GM19240 (cell line): ENCODE data around the gene FAM228B.
"Not testable (repeated sequence)": the region's sequence is repeated elsewhere in the genome, so short reads cannot be mapped to it uniquely, and the experiment has no call there.

Experiments used
- DNase-seq: peaks from one replicate; pipeline ENCODE4 v3.0.0; 2011; ENCODE audit warnings: low spot score; ENCODE audit not compliant: insufficient read length

FAM228B gene

DNA sequence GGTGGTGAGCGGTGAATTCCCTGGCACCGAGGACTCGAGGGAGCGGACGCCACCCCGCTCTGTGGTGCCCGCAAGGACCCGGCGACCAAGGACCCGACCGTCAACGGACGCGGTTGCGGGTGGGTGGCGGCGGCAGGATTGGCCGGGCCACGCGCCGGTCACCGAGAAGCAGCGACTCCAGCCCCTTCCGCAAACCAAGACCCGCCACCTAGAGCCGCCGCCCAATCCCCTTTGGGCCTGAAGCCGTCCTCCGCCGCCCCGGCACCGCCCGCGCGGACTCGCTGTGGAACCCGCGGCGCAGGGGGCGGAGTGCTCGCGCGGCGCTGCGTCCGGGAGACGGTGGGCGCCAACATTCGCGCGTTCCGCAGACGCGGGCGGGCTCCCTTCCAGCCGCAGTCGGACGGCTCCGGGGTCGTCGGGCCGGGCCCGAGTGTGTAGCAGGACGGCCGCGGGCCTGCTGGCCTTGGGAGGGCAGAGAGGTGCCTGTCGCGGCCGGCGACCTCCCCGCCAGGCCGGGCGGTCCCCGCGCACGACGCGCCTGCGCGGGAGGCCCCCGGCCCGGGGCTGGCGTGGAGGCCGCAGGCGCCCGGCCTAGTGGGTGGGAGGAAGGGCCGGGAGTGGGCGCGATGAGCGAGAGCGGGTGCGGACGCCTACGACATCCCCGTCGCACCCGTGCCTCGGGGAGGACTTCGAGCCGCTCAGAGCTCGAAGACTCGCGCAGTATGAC, at the start of gene FAM228B, which contains the start of gene PFN4:
Gene FAM228B, plus strand, starts transcription at position 275 of the 727 bp plus-strand sequence. CDS start 893 bp downstream, outside the sequence.
Gene PFN4, minus strand, starts transcription at position 140 of the 727 bp plus-strand sequence. CDS start 799 bp downstream, outside the sequence.
- peak; percentile 78 for DNase-seq

DNA sequence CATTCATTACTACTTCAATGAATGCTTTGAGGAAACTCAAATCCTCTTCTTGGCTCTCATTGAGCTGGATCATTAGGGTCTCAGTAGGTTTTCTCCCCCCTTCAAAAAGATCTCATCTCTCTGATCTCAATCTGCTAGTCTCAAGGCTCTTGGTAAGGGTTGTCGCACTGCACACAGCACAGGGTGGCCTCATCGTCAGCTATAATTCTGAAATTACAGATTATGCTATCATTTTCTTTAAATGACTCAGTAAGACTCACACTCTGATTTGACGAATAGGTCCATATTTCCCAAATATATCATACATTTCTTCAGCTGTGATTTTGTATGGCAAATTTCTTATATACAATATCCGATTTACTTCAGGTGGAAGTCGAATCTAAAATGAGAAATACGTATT, 49.5 kb upstream of the FAM228B start:
- no peak for DNase-seq

DNA sequence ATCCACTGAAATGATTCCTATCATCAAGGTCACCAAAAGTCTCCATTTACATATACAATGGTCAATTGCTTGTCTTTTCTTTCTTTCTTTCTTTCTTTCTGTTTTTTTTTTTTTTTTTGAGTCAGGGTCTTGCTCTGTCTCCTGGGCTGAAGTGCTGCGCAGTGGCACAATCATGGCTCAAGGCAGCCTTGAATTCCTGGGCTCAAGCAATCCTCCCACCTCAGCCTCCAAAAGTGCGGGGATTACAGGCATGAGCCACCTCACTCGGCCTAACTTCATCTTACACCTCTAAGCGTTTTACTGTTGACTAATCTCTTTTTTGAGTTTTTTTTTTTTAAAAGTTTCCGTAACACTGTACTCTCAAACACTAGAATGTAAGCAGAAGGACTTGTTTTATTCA, 48.0 kb upstream of the FAM228B start:
- no peak for DNase-seq

DNA sequence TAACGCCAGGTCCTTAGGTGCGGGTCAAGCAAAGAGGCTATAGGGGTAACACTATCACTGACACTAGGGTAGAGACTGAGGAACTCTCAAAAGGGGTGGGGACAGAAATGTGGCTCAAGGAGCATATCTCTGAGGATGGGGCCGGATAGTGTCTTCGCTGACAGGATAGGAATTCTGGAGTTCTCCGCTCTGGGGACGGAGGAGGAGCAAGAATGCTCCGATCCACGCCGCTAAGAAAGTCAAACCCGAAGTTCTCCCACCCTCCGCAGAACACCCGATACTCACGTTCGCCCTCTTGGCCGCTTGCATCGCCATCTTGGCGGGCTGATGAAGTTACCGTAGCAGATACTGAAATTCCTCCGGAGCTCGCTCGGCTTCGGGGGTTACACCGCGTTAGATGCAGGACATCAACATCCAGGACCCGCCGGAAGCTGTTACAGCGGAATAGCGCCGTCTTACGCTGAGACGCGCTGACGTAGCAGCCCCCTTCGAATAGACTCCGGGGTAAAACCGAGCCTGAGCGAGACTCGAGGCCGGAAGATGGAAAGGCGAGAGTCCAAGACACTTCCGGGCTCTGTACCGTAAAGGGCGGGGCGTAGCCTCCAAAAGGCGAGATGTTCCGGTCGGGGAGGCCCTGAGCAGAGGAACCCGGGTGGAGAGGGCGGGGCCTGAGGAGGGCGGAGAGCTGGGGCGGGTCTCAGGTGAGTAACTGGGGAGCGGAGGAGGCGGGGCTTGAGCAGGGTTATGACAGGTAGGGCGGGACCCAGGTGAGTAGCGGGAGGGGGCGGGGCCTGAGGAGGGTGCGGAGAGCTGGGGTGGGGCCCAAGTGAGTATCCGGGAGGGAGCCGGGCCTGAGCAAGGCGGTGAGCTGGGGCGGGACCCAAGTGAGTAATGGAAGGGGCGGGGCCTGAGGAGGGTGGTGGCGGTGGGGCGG, 47.1 kb upstream of the FAM228B start, which contains the start of gene SF3B6:
Gene SF3B6, minus strand, starts transcription at position 412 of the 934 bp plus-strand sequence. Its CDS starts 97 bp downstream, at position 315.
- peak; percentile 84 for DNase-seq

DNA sequence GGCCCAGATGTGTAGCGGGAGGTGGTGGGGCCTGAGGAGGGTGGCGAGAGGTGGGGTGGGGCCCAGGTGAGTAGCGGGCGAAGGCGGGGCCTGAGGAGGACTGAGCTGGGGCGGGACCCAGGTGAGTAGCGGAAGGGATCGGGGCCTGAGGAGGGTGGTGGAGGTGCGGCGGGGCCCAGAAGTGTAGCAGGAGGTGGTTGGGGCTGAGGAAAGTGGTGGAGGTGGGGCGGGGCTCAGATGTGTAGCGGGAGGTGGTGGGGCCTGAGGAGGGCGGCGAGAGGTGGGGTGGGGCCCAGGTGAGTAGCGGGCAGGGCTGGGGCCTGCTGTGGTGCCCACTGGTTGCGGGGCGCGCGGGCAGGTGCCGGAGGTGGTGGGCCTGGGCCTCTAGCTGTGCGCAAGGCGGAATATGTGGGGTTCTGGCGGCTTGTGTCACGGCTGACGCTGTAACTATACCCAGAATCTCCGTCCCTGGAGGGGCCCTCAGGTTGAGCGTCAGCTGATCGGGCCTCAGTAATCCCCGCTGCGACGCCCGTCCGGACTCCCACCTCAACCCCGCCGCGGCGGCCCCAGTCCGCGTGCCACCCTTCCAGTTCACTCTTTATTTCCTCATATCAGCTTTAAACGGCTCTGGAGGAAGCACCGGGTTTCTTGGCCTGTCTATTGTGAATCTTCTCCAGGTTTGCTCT, 46.3 kb upstream of the FAM228B start:
- DNase-seq: no peak

DNA sequence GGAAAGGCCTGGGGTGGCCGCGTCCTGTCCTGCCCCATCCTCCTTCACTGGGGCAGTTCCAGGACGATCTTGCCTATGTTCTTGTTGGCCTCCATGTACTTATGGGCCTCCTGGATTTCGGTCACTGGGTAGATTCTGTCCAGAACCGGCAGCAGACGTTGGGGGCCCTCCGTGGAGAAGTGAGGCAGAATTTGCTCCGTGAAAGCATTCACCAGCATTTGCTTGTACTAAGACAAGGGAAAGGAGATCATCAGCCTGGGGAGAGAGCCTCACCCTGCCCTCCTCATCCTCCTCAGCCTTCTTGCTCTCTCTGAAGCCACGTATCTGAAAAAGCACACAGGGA, 45.8 kb upstream of the FAM228B start:
- no peak for DNase-seq

DNA sequence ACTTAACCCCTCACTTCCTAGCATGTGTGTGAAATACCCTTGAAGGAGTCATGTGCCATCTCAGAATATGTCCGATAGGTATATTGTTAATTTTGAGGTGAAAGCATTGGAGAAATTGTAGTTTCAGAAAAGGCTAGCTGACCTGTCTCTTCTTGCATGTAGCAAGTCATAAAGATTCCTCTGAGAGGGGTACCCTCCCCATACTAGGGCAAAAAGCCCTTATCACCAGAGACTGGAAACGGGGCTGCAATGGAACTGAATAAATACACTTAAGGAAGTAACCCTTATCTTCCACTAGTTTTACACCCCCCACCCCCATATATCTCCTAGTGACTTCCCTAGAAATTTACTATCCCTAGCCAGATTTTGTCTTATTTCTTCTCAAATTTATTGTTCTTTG, 45.4 kb upstream of the FAM228B start:
- no peak for DNase-seq

DNA sequence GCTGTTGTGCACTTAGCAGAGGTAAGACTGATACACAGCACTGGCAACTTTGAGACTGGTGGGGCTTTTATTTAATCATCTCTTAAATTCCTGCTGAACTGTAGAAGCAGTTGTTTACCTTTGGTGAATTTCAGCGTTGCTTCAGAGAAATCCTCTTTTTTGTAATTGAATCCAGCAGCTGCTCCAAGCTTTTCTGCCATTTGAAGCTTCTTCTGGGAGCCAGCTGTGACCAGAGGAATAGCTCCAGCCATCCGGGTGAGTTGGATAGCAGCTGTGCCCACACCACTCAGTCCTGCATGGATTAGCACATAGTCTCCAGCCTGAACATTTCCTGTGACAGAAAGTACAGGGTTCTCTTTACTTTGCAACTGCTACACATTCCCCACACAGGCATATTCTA, 42.6 kb upstream of the FAM228B start:
- DNase-seq: no peak

DNA sequence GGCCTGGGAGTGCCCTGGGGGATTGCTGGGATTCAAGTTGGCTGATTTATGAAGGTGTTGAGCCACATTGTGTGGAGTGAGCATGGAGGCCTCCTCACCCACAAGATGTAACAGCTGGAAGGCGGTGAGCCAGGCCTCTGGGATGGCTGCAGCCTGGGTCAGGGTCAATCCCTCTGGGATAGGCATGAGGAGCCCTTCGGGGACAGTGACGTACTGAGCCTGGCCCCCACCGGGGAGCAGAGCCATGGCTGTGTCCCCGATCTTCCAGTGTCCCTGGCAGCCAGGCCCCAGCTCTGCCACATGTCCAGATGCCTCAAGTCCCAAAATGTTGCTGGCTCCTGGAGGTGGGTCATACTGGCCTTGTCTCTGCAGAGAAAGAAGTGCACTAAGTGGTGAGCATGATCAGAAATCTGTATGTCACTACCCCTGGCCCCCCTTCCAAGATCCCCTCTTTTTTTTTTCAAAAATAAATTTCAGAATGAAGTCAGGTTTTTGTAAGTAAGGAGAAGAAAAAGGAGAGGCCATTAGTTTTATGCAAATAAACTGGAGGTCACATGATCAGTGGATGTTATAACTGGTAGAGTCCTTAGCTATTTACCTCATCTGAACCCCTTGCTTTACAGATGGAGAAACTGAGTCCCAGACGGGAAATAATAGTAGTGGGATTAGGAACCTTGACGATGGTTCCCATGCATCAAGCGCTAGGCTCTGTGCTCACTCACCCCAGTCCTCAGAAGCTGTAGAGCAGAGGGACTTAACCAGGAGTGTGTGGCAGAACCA, 40.3 kb upstream of the FAM228B start:
- DNase-seq: no peak

DNA sequence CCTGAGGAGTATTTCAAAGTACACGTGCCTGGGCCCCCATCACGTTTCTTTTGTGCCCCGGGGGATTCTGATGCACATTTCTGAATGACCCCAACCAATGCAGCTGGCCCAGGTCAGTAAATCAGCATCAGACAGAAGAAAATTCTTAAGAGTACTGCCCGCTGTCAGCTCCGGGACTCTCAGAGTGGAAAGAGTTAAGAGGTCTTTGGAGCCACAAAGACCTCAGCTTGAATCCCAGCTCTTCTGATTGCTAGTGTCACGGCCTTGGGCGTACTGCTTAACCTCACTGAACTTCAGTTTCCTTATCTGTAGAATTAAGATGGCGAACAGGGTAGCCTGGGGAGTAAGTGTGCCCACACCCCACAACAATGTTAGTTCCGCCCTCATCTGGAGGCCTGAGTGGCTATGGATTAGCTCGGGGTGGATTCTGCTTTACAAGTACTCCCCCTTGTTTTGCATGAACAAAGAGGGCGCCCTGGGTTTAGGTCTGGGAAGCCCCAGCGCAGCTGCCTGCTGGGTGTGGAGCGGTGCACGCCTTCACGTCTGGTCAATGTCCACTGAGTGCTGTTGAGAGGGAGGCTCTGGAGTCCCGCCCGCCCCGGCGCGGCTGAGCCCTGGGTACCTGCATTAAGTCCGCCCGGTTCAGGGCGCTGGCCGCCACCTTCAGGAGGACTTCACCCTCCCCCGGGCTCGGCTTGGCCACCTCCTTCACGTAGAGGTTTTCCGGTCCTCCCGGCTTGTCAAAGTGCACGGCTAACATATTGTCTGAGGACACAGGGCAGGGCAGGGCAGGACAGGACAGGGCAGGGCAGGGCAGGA, 39.5 kb upstream of the FAM228B start:
- DNase-seq: peak; percentile 45

DNA sequence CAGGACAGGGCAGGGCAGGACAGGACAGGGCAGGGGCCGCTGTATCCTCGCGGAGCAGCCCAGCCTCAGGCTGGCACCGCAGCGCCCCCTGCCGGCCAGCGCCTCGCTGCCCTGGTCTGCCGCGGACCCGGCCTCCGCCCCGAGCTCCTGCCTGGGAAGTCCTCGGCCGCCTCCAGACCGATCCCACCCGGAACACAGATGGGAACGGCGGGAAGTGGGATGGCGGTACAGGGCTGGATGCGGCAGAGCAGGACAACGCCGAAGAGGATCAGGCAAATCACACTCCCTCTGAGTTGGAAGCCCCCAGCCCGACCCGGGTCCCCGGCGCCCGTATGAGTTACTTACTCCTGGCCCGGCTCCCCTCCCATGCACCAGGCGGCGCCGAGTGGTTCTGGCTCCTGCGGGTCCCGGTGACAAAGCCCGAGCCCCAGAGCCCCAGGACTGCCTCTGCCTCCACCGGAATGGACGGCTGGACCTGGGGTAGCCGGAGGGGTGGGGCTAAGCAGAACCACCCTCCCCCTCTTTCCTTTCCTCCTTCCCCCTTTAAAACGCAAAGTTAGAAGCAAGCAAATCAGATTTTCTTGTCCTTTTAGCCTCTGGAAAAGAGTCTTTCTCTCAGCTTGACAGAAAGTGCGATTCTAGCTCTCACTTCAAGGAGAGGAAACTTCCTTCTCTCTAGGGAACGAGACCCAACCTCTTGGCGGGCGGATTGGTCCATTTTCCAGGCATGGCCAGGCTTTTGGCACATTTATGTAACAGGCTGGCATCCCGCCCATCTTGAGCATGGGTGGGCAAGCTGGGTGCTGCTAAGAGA, 38.7 kb upstream of the FAM228B start, which contains the start of gene TP53I3:
Gene TP53I3, minus strand, starts transcription at position 449 of the 814 bp plus-strand sequence. CDS start 508 bp downstream, outside the sequence.
- peak; percentile 67 for DNase-seq

DNA sequence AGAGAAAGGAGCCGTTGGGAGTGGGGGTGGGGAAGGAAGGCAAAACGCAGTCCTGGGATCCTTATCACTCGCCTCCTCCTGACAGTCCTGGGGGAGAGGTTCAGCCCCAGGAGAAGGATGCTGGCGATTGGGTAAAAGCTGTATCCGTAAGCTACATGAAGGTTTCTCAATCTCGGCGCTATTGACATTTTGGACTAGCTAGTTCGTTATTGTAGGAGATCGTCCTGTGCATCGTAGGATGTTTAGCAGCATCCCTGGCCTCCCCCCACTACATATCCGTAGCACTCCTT, 38.1 kb upstream of the FAM228B start:
- no peak for DNase-seq

DNA sequence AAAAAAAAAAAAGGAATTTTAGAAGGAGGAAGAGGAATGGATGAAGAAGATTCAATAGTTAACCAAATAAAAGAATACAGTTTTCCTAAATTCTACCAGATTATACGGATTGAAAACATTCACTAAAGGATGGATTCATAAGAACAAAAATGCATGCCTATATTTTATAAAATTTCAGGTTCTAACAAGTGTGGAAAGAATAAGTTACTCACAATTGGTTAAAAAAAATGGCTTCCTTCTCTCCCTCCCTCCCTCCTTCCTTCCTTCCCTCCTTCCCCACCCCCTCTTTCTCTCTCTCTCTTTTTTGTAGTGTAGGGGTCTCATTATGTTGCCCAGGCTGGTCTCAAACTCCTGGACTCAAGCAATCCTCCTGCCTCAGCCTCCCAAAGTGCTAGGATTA, 37.0 kb upstream of the FAM228B start:
- no peak for DNase-seq

DNA sequence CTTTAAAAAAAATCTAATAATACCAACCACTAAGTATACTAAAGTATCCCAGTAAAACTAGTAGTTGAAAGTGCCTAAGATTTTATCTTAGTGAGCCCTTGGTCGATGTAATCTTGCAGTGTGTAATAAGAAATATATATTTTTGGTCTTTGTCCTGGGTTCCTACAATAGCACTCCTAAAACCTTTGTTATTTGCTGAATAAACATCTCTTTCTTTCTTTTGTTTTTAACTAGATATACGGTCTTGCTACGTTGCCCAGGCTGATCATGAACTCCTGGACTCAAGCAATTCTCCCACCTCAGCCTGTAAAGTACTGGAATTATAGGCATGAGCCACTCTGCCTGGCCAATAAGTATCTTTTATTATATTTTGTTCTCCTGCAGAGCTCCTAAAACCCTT, 36.2 kb upstream of the FAM228B start:
- DNase-seq: no peak

DNA sequence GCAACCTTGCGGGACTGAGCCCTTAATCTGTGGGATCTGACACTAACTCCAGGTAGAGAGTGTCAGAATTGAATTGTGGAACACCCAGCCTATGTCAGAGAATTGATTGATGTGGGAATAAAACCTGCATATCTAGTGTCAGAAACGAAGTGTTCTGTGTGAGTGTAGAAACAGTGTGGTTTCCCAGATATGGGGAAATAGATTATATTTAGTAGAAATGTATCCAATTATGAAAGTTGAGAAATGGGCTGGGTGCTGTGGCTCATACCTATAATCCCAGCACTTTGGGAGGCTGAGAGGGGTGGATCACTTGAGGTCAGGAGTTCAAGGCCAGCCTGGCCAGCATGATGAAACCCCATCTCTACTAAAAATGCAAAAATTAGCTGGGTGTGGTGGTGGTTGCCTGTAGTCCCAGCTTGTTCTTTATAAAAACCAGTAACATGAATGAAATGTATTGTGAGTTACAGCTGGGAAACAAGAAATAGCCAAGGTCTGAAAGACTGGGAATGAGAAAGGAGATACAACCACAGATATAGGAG, 34.4 kb upstream of the FAM228B start:
- DNase-seq: no peak

DNA sequence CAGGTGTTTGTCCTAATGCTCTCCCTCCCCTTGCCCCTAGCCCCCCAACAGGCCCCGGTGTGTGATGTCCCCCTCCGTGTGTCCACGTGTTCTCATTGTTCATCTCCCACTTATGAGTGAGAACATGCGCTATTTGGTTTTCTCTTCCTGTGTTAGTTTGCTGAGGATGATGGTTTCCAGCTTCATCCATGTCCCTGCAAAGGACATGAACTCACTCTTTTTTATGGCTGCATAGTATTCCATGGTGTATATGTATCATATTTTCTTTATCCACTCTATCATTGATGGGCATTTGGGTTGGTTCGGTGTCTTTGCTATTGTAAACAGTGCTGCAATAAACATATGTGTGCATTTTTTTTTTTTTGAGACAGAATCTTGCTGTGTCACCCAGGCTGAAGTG, 30.0 kb upstream of the FAM228B start:
- not testable (repeated sequence) for DNase-seq

DNA sequence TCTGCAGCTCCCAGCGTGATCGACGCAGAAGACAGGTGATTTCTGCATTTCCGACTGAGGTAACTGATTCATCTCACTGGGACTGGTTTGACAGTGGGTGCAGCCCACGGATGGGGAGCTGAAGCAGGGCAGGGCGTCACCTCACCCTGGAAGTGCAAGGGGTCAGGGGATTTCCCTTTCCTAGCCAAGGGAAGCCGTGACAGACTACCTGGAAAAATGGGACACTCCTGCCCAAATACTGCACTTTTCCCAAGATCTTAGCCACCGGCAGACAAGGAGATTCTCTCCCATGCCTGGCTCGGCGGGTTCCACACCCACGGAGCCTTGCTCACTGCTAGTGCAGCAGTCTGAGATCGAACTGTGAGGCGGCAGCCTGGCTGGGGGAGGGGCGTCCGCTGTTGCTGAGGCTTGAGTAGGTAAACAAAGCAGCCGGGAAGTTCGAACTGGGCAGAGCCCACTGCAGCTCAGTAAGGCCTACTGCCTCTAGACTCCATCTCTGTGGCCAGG, 28.0 kb upstream of the FAM228B start:
- not testable (repeated sequence) for DNase-seq

DNA sequence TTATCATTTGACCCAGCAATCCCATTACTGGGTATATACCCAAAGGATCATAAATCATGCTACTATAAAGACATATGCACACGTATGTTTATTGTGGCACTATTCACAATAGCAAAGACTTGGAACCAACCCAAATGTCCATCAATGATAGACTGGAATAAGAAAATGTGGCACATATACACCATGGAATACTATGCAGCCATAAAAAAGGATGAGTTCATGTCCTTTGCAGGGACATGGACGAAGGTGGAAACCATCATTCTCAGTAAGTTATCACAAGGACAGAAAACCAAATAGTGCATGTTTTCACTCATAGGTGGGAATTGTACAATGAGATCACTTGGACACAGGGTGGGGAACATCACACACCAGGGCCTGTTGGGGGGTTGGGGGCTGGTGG, 22.5 kb upstream of the FAM228B start:
- DNase-seq: not testable (repeated sequence)

DNA sequence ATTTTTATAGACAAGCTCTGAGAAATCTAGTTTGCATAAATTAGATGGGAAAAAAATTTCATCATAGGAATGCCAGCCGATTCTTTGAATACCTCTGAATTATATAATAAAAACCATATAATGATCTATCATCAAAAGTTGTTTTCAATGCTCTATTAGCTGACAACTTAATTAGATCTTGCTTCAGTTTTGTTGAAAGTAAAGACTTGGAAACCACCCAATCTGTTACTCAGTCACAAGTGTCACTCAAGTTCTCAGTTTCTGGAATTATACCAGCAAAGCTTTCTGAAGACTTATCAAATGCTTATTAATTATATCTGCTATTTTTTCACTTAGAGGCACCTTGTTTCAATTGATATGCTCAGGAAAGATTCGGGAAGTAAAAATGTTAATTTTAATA, 21.3 kb upstream of the FAM228B start:
- no peak for DNase-seq
